Right ventricle myocardium superior (tissue), 1 donor: Measurements from ENCODE around the gene DNAJB5. TPM values are rescaled to one million over a fixed set of nuclear protein-coding genes. Genes with fewer than 3 reads are reported as not detected.

Source experiments
- ATAC-seq: fragments of 200-7000 bp; cut with Tn5 transposase; one replicate; pipeline ENCODE4 v1.9.1; 2020; ENCODE audit warnings: mild to moderate bottlenecking; ENCODE audit not compliant: poor library complexity
- DNase-seq: peaks from one replicate; pipeline ENCODE4 v3.0.0-alpha.2; 2020
- intact Hi-C: fragments of 100-400 bp; cut with DNase I; formaldehyde crosslinking; loops from one replicate; pipeline ENCODE4 v1.11.2; 2022
- total RNA-seq: library from RNA; stranded (reverse); fragmentation: NEBNext Ultra II Directional; extraction: Animal tissue kit (Norgen Biotek cat#: 25700); gene quantifications from one replicate; pipeline ENCODE4 v1.2.1, GENCODE V29; 2021
- donor health status: DM: no; HTN: yes; CAD: no; lungs with severe emphysema.

Gene DNAJB5
- total RNA-seq, 1 donor from 2014 or later, result 48.7 TPM

DNA sequence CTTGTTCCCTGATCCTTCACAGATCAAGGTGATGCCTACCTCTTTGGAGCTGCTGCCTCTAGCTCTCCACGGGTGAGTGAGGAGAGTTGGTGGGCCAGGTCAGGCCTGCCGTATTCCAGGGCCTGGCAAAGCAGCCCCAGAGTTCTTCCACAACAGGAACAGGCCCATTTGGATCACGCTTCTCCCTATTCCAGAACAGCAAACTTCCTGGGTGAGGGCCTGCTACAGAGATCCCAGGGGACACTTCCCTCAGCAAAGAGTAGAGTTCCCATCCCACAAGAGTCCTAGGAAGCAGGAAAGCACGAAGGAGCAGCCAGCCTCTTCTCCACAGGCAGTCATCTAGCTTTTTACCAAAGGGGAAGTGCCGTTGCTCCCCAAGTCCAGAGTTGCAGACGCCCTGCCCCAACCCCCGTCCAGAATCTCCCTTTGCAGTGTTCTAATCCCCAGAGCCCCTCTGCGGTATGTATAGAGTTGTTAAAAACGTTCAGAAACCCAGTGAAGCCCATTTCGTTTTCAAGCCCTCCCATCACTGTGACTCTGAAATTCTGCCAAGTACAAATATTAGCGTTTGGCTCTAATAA, 9.3 kb upstream of the DNAJB5 start:
- no peak for ATAC-seq
- intact Hi-C loops, result loop anchor here (10.0 kb wide), 1 partner anchor 115 kb away; the partner anchor contains the start of gene PIGO
- no peak for DNase-seq

GRCh38 chr9:34982361-34982760, 7.2 kb upstream of the DNAJB5 start:
- intact Hi-C loops, result loop anchor here (10.0 kb wide), 1 partner anchor 112 kb away; the partner anchor contains the start of gene PIGO
- no peak for ATAC-seq
- DNase-seq, result no peak

GRCh38 chr9:34983209-34983608, 6.3 kb upstream of the DNAJB5 start:
- ATAC-seq (no peak), DNase-seq (no peak)
- intact Hi-C loops, result loop anchor here (10.0 kb wide), 1 partner anchor 112 kb away; the partner anchor contains the start of gene PIGO

- DNase-seq, result no peak
- ATAC-seq, result no peak
- intact Hi-C loops, result loop anchor here (10.0 kb wide), 1 partner anchor 111 kb away; the partner anchor contains the start of gene PIGO
These were observed 5.5 kb upstream of the DNAJB5 start for GRCh38 chr9:34984049-34984448.

DNA sequence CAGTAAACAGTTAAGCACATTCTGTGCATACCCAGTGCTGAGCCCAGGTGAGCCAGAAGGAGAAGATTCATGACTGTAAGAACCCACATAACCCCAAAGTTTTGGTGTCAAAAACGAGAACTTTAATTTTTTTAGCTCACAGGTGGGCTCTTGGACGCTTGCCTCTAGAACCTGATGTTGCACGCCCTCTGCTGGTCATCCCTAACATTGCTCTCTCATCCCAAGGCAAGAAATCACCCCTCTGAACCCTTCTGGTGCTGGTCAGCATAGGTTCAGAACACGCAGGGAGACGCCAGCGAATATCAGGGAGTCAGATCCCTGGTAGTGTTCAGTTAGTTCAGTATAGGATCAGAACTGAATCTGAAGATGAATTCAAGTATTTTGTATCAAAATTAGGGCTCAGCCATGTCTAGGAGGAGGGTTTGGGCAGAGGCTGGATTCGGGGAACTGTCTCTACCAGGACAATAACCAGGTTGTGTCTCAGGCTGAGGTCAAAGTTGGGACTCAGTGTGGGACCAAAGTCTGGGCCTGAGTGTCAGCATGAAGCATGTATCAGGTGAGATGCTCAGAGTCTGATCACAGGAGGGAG, 4.1 kb upstream of the DNAJB5 start:
- intact Hi-C loops, result loop anchor here (5.0 to 10.0 kb wide), 2 partner anchors 88 to 109 kb away; partner anchors contain the start of gene PIGO
- DNase-seq (no peak), ATAC-seq (no peak)

DNA sequence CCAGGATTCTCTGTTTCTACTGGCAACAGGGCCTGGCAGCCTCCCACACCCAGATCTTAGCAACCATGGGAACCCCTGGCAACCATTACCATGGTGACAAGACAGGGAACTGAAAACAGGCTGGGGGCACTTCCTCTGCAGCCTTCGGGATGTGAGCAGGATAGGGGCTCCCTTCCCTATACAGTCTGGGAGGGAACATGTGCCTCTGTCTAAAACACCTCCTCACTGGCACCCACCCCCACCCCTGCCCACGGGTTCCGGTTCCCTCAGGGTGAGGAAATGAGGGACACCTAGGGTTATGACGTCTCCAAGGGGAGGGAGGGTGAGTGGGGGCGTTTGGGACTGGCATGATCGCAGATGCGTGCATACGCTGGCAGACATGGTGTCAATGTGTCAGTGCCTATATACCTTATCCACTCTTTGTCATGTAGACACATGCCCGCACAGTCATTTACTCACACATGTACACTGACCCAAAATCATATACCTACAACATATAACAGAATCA, 3.0 kb upstream of the DNAJB5 start:
- intact Hi-C loops, result loop anchor here (5.0 to 10.0 kb wide), 2 partner anchors 89 to 108 kb away; partner anchors contain the start of gene PIGO
- ATAC-seq (no peak), DNase-seq (peak; percentile 56)

DNA sequence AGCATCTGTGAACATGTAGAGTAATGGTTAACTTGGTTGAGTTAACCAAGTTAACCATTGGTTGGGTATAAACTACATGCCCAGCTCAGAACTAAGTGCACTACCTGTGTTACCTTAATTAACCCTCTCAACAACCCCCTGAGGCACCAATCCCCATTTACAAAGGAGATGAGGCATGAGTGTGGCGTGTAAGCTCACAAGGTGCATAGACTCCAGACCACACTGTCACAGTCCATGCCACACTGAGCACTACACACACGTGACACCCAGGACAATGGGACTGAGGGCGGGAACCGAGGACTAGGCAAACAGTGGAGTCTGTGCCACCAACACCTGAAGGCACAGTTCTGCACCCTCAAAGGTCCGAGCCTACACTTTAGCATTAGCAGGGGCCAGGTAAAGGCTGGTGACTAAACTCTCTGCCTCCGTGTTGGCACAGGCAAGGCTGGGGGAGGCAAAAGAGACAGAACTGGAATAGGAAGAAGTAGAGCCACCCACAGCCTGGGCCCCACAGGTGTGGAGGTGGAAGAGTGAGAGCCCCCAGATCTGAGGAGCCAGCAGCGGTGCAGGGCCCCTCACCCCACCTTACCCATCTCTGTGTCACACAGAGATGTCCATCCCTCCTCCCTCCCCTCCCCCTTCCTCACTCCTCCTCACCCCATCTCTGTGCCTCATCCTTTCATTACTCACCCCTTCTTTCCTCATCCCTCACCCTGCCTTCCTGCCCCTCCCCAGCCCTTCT, 2.2 kb upstream of the DNAJB5 start:
- no peak for DNase-seq
- no peak for ATAC-seq
- intact Hi-C loops, result loop anchor here (5.0 to 10.0 kb wide), 2 partner anchors 90 to 107 kb away; partner anchors contain the start of gene PIGO

DNA sequence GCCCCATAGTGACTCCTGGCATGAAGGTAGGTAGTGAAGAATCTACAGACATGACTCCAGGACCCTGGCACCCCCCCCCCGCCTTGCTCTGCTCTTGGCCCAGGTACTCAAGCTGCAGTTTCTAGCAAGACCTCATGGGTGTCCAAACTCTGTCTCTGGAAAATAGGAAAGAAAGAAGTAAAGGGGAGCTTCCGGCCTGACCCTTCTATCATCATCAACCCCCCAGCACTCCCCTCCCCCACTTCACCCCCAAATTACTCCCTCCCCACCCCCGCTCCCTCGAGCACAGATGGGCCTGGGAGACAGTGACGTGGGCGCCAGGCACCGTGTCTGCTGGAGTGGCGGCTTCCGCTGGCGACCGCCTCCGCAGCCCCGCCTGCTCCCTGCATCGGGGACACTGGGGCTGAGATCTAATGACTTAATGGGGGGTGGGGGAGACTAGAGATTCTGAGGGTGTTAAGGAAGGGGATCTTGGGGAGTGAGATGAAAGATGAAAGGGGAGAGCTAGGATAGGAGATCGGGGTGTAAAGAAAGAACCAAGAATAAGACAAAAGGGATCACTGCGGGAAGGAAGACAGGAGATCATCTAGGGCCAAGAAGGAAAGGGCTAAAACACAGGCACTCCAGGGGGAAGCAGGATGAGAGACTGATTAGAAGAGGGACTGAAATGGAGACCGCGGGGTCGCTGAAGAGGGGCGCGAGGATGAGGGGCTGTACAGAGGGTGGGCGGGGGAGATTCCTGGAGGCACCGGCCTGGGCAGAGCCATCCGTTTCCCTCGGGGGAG, 1.1 kb upstream of the DNAJB5 start:
- intact Hi-C loops, result loop anchor here (5.0 to 10.0 kb wide), 2 partner anchors 91 to 106 kb away; partner anchors contain the start of gene PIGO
- ATAC-seq (no peak), DNase-seq (peak; percentile 69)

GRCh38 chr9:34989946-34990635, 546 bp downstream of the DNAJB5 start:
- intact Hi-C loops, result loop anchor here (5.0 to 10.0 kb wide), 3 partner anchors 65 to 105 kb away; partner anchors contain the start of gene PIGO
- peak; percentile 72 for DNase-seq
- ATAC-seq, result peak; percentile 5

DNA sequence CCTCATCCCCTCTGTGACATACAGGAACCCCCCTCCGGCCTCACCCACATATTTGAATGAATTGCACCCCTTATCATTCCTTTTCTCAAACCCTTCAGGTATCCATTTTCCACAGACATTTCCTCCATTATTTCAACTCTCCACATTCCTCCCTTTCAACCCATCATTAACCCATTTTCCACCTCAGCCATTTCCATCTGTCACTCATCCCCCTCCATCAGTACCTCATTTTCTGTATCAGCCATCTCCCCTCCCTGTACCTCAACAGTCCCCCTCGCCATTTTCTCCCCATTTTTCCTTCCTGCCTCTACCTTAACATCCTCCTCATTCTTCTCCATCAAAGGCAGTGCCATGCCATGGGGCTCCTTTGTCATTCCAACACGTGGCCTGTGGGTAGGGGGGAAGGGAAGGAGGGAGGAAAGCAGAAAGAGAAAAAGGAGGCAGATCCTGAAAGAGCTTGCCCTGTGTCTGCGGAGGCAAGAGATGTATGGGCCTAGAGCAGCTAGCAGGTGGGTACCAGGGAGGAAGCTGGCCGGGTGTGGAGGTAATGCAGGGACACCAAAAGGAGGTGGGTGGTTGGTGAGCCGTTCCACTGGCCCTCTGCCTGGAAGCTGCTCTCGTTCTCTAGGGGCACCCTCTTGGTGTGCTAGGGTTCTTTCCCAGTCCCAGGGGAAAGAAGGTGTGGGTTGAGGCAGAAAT, 1.5 kb downstream of the DNAJB5 start:
- intact Hi-C loops, result loop anchor here (10.0 kb wide), 1 partner anchor 64 kb away; no protein-coding TSS in a partner anchor
- no peak for DNase-seq
- no peak for ATAC-seq

- ATAC-seq (peak; percentile 9), DNase-seq (peak; percentile 65)
- intact Hi-C loops, result loop anchor here (10.0 kb wide), 1 partner anchor 63 kb away; no protein-coding TSS in a partner anchor
These were observed 2.2 kb downstream of the DNAJB5 start for GRCh38 chr9:34991607-34992375.

GRCh38 chr9:34992376-34992951, 2.9 kb downstream of the DNAJB5 start:
- DNase-seq (peak; percentile 77), ATAC-seq (peak; percentile 2)
- intact Hi-C loops, result loop anchor here (10.0 kb wide), 1 partner anchor 62 kb away; no protein-coding TSS in a partner anchor

- ATAC-seq (peak; percentile 50), DNase-seq (peak; percentile 89)
- intact Hi-C loops, result loop anchor here (10.0 kb wide), 1 partner anchor 61 kb away; no protein-coding TSS in a partner anchor
These were observed 4.1 kb downstream of the DNAJB5 start for GRCh38 chr9:34993502-34994259.

- no peak for DNase-seq
- intact Hi-C loops, result loop anchor here (10.0 kb wide), 1 partner anchor 60 kb away; no protein-coding TSS in a partner anchor
- ATAC-seq, result peak; percentile 21
These were observed 4.8 kb downstream of the DNAJB5 start for GRCh38 chr9:34994260-34994899.
